ENCODE data around the gene CST3.

Gene CST3

GRCh38 chr20:23595941-23596340 is 41.8 kb downstream of the CST3 start:
- DNase-seq (ENCODE audit: low read depth in 2 of 2), result no peak
- TF ChIP-seq CTCF (IDR thresholded peaks at IDR 0.05; ENCODE audit: low read depth, low read length), result no peak
- no peak overlapping the region for H3K4me3 ChIP-seq (replicated peaks in 1 of 2; ENCODE audit: low read depth in 2 of 2, low read length in 2 of 2)

- TF ChIP-seq CTCF (IDR thresholded peaks at IDR 0.05; ENCODE audit: low read depth, low read length), result no peak
- H3K4me3 ChIP-seq (replicated peaks in 1 of 2; ENCODE audit: low read depth in 2 of 2, low read length in 2 of 2), result no peak overlapping the region
- no peak for DNase-seq (ENCODE audit: low read depth in 2 of 2)
These were observed 49.0 kb downstream of the CST3 start for GRCh38 chr20:23588434-23589403.

- no peak for TF ChIP-seq CTCF (IDR thresholded peaks at IDR 0.05; ENCODE audit: low read depth, low read length)
- H3K4me3 ChIP-seq (replicated peaks in 1 of 2; ENCODE audit: low read depth in 2 of 2, low read length in 2 of 2), result no peak overlapping the region
- no peak for DNase-seq (ENCODE audit: low read depth in 2 of 2)
These were observed 50.1 kb downstream of the CST3 start for GRCh38 chr20:23587631-23588030.

GRCh38 chr20:23586735-23587525 is 50.8 kb downstream of the CST3 start:
- no peak for DNase-seq (ENCODE audit: low read depth in 2 of 2)
- TF ChIP-seq CTCF (IDR thresholded peaks at IDR 0.05; ENCODE audit: low read depth, low read length), result no peak
- no peak overlapping the region for H3K4me3 ChIP-seq (replicated peaks in 1 of 2; ENCODE audit: low read depth in 2 of 2, low read length in 2 of 2)

- TF ChIP-seq CTCF (IDR thresholded peaks at IDR 0.05; ENCODE audit: low read depth, low read length), result no peak
- DNase-seq (ENCODE audit: low read depth in 2 of 2), result no peak
- H3K4me3 ChIP-seq (replicated peaks in 1 of 2; ENCODE audit: low read depth in 2 of 2, low read length in 2 of 2), result no peak overlapping the region
These were observed 51.7 kb downstream of the CST3 start for GRCh38 chr20:23585808-23586734.

- no peak overlapping the region for H3K4me3 ChIP-seq (replicated peaks in 1 of 2; ENCODE audit: low read depth in 2 of 2, low read length in 2 of 2)
- no peak for TF ChIP-seq CTCF (IDR thresholded peaks at IDR 0.05; ENCODE audit: low read depth, low read length)
- DNase-seq (ENCODE audit: low read depth in 2 of 2), result no peak
These were observed 52.3 kb downstream of the CST3 start for GRCh38 chr20:23585449-23585807.
